NB4 (cell line): Measurements from ENCODE around the gene MAT2A.

Experiments used
- POLR2A ChIP-seq: IDR thresholded peaks from 2 replicates; pipeline ENCODE4 v1.6.1; 2011; ENCODE audit warnings: mild to moderate bottlenecking; ENCODE audit not compliant: insufficient read length; ENCODE audit errors: extremely low read depth
- TF ChIP-seq, protein P1 (sequence below): IDR thresholded peaks from one replicate; pipeline ENCODE4 v1.5.1; 2012; ENCODE audit warnings: low read depth, low read length
- TF ChIP-seq, protein P2 (sequence below): IDR thresholded peaks from 2 replicates; pipeline ENCODE4 v1.6.1; 2011; ENCODE audit warnings: low read depth, low read length

DNA sequence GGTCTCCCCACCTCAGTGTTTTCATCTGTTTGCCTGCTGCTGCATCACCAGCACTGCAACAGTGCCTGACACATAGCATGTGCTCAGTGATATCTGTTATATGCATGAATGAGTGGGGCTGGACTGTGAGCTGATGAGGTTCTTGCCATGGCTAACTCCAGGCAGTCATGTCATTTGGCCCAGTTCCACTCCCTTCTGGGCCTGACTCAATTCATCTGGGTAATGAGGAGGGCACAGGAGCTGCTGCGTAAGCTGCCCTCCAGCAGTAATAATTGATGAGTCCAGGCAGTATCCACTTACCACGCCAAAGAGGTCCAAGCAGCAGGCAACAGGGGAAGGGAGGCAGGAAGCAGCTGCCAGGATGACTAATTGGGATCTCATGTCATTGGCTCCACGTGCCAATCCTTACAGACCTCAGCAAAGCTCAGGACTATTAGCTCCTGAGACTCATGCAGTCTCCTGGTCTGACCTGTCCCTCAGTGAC is 34.1 kb upstream of the MAT2A start:
- TF ChIP-seq, protein P1, sequence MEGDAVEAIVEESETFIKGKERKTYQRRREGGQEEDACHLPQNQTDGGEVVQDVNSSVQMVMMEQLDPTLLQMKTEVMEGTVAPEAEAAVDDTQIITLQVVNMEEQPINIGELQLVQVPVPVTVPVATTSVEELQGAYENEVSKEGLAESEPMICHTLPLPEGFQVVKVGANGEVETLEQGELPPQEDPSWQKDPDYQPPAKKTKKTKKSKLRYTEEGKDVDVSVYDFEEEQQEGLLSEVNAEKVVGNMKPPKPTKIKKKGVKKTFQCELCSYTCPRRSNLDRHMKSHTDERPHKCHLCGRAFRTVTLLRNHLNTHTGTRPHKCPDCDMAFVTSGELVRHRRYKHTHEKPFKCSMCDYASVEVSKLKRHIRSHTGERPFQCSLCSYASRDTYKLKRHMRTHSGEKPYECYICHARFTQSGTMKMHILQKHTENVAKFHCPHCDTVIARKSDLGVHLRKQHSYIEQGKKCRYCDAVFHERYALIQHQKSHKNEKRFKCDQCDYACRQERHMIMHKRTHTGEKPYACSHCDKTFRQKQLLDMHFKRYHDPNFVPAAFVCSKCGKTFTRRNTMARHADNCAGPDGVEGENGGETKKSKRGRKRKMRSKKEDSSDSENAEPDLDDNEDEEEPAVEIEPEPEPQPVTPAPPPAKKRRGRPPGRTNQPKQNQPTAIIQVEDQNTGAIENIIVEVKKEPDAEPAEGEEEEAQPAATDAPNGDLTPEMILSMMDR, result no peak
- TF ChIP-seq, protein P2, sequence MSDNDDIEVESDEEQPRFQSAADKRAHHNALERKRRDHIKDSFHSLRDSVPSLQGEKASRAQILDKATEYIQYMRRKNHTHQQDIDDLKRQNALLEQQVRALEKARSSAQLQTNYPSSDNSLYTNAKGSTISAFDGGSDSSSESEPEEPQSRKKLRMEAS, result peak; percentile 30; the same call in 1 of the 2 replicates
- no peak for TF ChIP-seq POLR2A
